Measurements from ENCODE around the gene OLFML2B. TPM values are rescaled to one million over a fixed set of nuclear protein-coding genes. Genes with fewer than 3 reads are reported as not detected.
A peak's percentile ranks its signal among the peaks of the same experiment; 100 is the strongest.

The OLFML2B gene
- total RNA-seq, 2 donors from 2014 or later: 0.75 to 1.00 TPM

GRCh38 chr1:161955606-161956005 is 68.1 kb downstream of the OLFML2B start:
- no peaks in the 10 kb centered on the region for H3K9me3 Mint-ChIP-seq
- TF ChIP-seq CTCF (conservative IDR thresholded peaks at IDR 0.05): no peak
- no peak overlapping the region for H3K9ac ChIP-seq (ENCODE audit: extremely low read depth, low read length, poor library complexity, severe bottlenecking)
- H3K4me1 Mint-ChIP-seq: peaks cover 10% of the 10 kb centered on the region
- H3K27me3 ChIP-seq (ENCODE audit: control insufficient read depth, insufficient read depth, low read length, poor library complexity, severe bottlenecking): no peaks in the 10 kb centered on the region
- peaks cover 6% of the 10 kb centered on the region for H3K36me3 Mint-ChIP-seq (ENCODE audit: low read depth)
- H3K4me3 Mint-ChIP-seq: no peak overlapping the region
- H3K27ac Mint-ChIP-seq: no peak overlapping the region
- WGBS, 2 experiments (ENCODE audit: insufficient coverage in 1 of 2, insufficient read length in 1 of 2): 94 to 100% methylated on average over 2 of the region's 2 CpGs
- no peaks in the 10 kb centered on the region for H3K4me1 ChIP-seq (ENCODE audit: control insufficient read depth, insufficient read depth, low read length)
- no peak overlapping the region for H3K4me3 ChIP-seq (ENCODE audit: low read length)
- no peaks in the 10 kb centered on the region for H3K36me3 ChIP-seq (ENCODE audit: control insufficient read depth, insufficient read depth, low read length)
- H3K9me3 ChIP-seq (ENCODE audit: control insufficient read depth, low read length): no peaks in the 10 kb centered on the region
- no peak overlapping the region for H3K27ac ChIP-seq (ENCODE audit: low read depth, low read length)
- H3K27me3 Mint-ChIP-seq (ENCODE audit: insufficient read depth): no peaks in the 10 kb centered on the region
- DNase-seq: no peak

- no peak overlapping the region for H3K27ac Mint-ChIP-seq
- H3K4me1 Mint-ChIP-seq: peaks cover 10% of the 10 kb centered on the region
- H3K9me3 Mint-ChIP-seq: no peaks in the 10 kb centered on the region
- no peak overlapping the region for H3K27ac ChIP-seq (ENCODE audit: low read depth, low read length)
- no peaks in the 10 kb centered on the region for H3K4me1 ChIP-seq (ENCODE audit: control insufficient read depth, insufficient read depth, low read length)
- no peak overlapping the region for H3K9ac ChIP-seq (ENCODE audit: extremely low read depth, low read length, poor library complexity, severe bottlenecking)
- DNase-seq: no peak
- H3K4me3 ChIP-seq (ENCODE audit: low read length): no peak overlapping the region
- H3K36me3 ChIP-seq (ENCODE audit: control insufficient read depth, insufficient read depth, low read length): no peaks in the 10 kb centered on the region
- TF ChIP-seq CTCF (conservative IDR thresholded peaks at IDR 0.05): no peak
- no peak overlapping the region for H3K4me3 Mint-ChIP-seq
- H3K9me3 ChIP-seq (ENCODE audit: control insufficient read depth, low read length): no peaks in the 10 kb centered on the region
- H3K27me3 ChIP-seq (ENCODE audit: control insufficient read depth, insufficient read depth, low read length, poor library complexity, severe bottlenecking): no peaks in the 10 kb centered on the region
- peaks cover 6% of the 10 kb centered on the region for H3K36me3 Mint-ChIP-seq (ENCODE audit: low read depth)
- no peaks in the 10 kb centered on the region for H3K27me3 Mint-ChIP-seq (ENCODE audit: insufficient read depth)
Observed at GRCh38 chr1:161954466-161954865, 69.2 kb downstream of the OLFML2B start.

- Mint-ChIP-seq H3K4me3 (no peak overlapping the region), H3K9me3 (no peaks in the 10 kb centered on the region), H3K27ac (peak overlapping the region; percentile 15), H3K36me3 (ENCODE audit: low read depth) (peaks cover 4% of the 10 kb centered on the region), H3K27me3 (ENCODE audit: insufficient read depth) (no peaks in the 10 kb centered on the region), H3K4me1 (peaks cover 8% of the 10 kb centered on the region)
- no peak for DNase-seq
- Histone ChIP-seq H3K4me1 (ENCODE audit: control insufficient read depth, insufficient read depth, low read length) (no peaks in the 10 kb centered on the region), H3K36me3 (ENCODE audit: control insufficient read depth, insufficient read depth, low read length) (no peaks in the 10 kb centered on the region), H3K9me3 (ENCODE audit: control insufficient read depth, low read length) (no peaks in the 10 kb centered on the region), H3K9ac (ENCODE audit: extremely low read depth, low read length, poor library complexity, severe bottlenecking) (no peak overlapping the region), H3K27ac (ENCODE audit: low read depth, low read length) (no peak overlapping the region), H3K4me3 (ENCODE audit: low read length) (no peak overlapping the region), H3K27me3 (ENCODE audit: control insufficient read depth, insufficient read depth, low read length, poor library complexity, severe bottlenecking) (no peaks in the 10 kb centered on the region)
- TF ChIP-seq CTCF (conservative IDR thresholded peaks at IDR 0.05): no peak
- WGBS, 2 experiments (ENCODE audit: insufficient coverage in 1 of 2, insufficient read length in 1 of 2): 80% methylated on average over 1 of the region's 2 CpGs; no CpG with 5 or more reads in 1 of the 2 experiments
Observed at GRCh38 chr1:161954050-161954449, 69.6 kb downstream of the OLFML2B start.
